GM10266 (cell line): ENCODE measurements around the gene SLC22A5.
"Not testable (repeated sequence)": the region's sequence is repeated elsewhere in the genome, so short reads cannot be mapped to it uniquely, and the experiment has no call there.

Experiments
- DNase-seq: peaks from one replicate; pipeline ENCODE4 v3.0.0; 2012; ENCODE audit errors: extremely low spot score
- TF ChIP-seq, protein P1 (sequence below): IDR thresholded peaks from 2 replicates; pipeline ENCODE4 v1.5.1; 2012; ENCODE audit warnings: mild to moderate bottlenecking, low read depth; ENCODE audit not compliant: control insufficient read depth, insufficient read depth; ENCODE audit errors: missing control alignments

The SLC22A5 gene

DNA sequence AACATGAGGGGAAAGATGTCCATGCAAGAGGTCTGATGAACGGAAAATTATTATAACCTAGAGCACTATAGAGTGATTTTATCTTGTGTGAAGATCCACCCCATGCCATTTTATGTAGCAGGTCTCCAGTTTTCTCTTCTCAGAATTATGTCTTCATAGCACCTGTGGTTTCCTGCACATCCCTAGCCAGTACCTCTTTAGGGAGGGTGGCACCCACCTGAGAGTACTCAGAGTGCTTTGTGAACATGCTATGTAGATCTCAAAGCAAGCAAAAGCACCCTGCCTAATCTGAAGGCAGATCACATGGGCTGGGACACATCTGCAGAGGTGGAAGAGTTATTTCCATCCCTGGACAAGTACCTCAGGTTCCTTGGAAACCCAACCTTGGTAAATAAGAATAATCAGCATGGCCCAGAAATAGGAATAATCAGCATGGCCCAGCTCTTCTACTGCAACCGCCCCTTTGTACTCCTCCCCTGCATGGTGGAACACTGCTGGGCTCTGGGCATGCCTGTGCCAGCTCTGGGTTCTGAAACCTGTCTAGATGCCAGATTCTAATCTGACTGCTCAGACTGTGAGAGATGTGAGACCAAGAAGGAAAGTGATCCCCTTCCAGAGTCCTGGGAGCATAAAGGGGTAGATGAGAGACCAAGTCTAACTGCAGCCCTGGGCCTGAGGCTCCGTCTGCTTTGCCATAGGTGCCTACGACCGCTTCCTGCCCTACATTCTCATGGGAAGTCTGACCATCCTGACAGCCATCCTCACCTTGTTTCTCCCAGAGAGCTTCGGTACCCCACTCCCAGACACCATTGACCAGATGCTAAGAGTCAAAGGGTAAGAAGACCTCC lies 23.7 kb downstream of the SLC22A5 start:
- TF ChIP-seq, protein P1, sequence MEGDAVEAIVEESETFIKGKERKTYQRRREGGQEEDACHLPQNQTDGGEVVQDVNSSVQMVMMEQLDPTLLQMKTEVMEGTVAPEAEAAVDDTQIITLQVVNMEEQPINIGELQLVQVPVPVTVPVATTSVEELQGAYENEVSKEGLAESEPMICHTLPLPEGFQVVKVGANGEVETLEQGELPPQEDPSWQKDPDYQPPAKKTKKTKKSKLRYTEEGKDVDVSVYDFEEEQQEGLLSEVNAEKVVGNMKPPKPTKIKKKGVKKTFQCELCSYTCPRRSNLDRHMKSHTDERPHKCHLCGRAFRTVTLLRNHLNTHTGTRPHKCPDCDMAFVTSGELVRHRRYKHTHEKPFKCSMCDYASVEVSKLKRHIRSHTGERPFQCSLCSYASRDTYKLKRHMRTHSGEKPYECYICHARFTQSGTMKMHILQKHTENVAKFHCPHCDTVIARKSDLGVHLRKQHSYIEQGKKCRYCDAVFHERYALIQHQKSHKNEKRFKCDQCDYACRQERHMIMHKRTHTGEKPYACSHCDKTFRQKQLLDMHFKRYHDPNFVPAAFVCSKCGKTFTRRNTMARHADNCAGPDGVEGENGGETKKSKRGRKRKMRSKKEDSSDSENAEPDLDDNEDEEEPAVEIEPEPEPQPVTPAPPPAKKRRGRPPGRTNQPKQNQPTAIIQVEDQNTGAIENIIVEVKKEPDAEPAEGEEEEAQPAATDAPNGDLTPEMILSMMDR = no peak
- DNase-seq = no peak

DNA sequence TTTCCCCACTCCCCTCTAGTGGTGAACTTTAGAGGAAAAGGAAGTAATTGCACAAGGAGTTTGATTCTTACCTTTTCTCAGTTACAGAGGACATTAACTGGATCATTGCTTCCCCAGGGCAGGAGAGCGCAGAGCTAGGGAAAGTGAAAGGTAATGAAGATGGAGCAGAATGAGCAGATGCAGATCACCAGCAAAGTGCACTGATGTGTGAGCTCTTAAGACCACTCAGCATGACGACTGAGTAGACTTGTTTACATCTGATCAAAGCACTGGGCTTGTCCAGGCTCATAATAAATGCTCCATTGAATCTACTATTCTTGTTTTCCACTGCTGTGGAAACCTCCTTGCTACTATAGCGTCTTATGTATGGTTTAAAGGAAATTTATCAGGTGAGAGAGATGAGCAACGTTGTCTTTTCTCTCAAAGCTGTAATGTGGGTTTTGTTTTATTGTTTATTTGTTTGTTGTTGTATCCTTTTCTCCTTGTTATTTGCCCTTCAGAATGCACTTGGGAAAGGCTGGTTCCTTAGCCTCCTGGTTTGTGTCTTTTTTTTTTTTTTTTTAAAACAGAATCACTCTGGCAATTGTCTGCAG lies 25.3 kb downstream of the SLC22A5 start:
- peak; percentile 43 for DNase-seq
- TF ChIP-seq, protein P1 = no peak

DNA sequence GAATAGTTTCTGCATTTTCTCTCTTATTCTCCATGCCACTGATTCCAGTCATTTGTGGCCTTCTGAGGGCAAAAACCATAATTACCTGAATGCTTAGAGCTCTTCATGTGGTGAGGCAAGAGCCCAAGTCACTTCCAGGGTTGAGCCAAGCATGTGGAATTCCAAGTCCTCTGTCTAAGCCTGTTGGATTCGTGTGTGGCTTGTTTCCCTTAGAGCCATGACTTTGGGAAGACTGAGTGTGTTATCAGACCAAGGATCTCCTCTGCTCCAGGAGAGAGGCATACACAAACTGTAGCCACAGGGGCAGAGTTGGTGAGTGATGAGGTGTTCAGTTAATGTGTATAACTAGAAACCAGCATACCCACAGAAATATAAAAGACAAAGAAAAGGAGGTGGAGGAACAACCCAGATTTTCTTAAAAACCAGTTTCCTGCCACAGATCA lies 27.1 kb downstream of the SLC22A5 start:
- no peak for DNase-seq
- TF ChIP-seq, protein P1 = no peak

DNA sequence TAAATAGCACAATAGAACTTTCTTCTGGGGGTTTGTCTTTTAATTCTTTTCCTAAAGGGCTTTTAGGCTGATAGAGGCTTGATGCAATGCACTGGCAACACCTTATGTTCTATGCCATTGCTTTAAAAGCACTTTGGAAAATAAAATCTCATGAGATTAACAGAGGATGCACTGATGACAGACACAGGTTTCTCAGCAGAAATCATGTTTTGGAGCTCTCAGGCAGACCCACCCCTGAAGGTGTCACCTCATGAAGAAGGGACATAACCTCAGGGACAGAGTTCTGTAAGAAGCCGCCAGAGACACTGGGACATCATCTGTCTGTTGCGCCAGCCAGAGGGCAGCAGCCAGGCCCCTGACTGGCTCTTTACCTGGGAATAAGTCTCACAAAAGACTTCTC lies 27.7 kb downstream of the SLC22A5 start:
- DNase-seq = no peak
- TF ChIP-seq, protein P1 = no peak

DNA sequence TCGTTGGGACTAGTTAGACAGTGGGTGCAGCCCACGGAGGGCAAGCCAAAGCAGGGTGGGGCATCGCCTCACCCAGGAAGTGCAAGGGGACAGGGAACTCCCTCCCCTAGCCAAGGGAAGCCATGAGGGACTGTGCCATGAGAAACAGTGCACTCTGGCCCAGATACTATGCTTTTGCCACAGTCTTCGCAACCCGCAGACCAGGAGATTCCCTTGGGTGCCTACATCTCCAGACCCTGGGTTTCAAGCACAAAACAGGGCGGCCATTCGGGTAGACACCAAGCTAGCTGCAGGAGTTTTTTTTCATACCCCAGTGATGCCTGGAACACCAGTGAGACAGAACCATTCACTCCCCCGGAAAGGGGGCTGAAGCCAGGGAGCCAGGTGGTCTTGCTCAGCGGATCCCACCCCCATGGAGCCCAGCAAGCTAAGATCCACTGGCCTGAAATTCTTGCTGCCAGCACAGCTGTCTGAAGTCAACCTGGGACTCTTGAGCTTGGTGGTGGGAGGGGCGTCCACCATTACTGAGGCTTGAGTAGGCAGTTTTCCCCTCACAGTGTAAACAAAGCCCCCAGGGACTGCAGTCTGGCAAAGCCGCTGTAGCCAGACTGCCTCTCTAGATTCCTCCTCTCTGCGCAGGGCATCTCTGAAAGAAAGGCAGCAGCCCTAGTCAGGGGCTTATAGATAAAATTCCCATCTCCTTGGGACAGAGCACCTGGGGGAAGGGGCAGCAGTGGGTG lies 28.6 kb downstream of the SLC22A5 start:
- DNase-seq = not testable (repeated sequence)

DNA sequence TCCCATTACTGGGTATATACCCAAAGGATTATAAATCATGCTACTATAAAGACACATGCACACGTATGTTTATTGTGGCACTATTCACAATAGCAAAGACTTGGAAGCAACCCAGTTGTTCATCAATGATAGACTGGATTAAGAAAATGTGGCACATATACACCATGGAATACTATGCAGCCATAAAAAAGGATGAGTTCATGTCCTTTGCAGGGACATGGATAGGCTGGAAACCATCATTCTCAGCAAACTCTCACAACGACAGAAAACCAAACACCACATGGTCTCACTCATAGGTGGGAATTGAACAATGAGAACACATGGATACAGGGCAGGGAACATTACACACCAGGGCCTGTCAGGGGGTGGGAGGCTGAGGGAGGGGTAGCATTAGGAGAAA lies 34.5 kb downstream of the SLC22A5 start:
- DNase-seq = not testable (repeated sequence)

DNA sequence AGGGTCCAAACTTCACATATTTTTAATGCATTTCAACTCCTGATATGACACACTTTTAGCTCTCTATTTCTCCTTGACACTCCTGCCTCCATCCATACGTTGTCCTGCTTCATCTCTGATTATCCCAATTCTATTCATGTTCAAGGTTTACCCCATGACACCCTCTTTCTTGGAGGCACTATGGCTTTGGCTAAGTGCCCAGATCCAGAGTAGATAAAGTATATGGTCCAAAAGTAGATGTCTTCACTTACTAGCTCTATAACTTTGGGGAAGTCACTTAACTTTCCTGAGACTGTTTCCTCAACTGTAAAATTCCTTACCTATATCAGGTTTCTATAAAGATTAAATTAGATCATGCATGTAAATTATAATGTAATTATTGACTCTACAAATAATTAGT lies 36.1 kb downstream of the SLC22A5 start:
- DNase-seq = no peak
- TF ChIP-seq, protein P1 = no peak
